NAMALWA (cell line): ENCODE data around the gene STYX.
"Not testable (repeated sequence)": the region's sequence is repeated elsewhere in the genome, so short reads cannot be mapped to it uniquely, and the experiment has no call there.

Source experiments
- DNase-seq: peaks from one replicate; pipeline ENCODE4 v3.0.0-alpha.2; 2015; ENCODE audit warnings: low spot score

Gene STYX

GRCh38 chr14:52727509-52727908, 2.5 kb upstream of the STYX start:
- DNase-seq, result not testable (repeated sequence)

- DNase-seq, result not testable (repeated sequence)
These were observed 931 bp upstream of the STYX start for GRCh38 chr14:52729035-52729434.

- no peak for DNase-seq
These were observed 411 bp upstream of the STYX start for GRCh38 chr14:52729585-52729924.

- no peak for DNase-seq
These were observed 744 bp downstream of the STYX start for GRCh38 chr14:52730709-52731111.

GRCh38 chr14:52733824-52734223, 3.9 kb downstream of the STYX start:
- DNase-seq, result no peak

- no peak for DNase-seq
These were observed 6.0 kb downstream of the STYX start for GRCh38 chr14:52735921-52736489.

GRCh38 chr14:52738409-52738808, 8.4 kb downstream of the STYX start:
- DNase-seq, result no peak

- DNase-seq, result no peak
These were observed 10.8 kb downstream of the STYX start for GRCh38 chr14:52740751-52741150.

GRCh38 chr14:52741865-52742264, 11.9 kb downstream of the STYX start:
- DNase-seq, result peak; percentile 15

- DNase-seq, result no peak
These were observed 18.8 kb downstream of the STYX start for GRCh38 chr14:52748647-52749292.

GRCh38 chr14:52755607-52756316, 25.8 kb downstream of the STYX start:
- no peak for DNase-seq

GRCh38 chr14:52759145-52759544, 29.2 kb downstream of the STYX start:
- DNase-seq, result no peak

- not testable (repeated sequence) for DNase-seq
These were observed 33.0 kb downstream of the STYX start for GRCh38 chr14:52762923-52763322.

GRCh38 chr14:52767058-52767833, 37.3 kb downstream of the STYX start:
- DNase-seq, result no peak

- no peak for DNase-seq
These were observed 39.9 kb downstream of the STYX start for GRCh38 chr14:52769887-52770286.

GRCh38 chr14:52776816-52777215, 46.9 kb downstream of the STYX start:
- DNase-seq, result no peak

GRCh38 chr14:52778702-52779101, 48.7 kb downstream of the STYX start:
- DNase-seq, result no peak

GRCh38 chr14:52780893-52781292, 50.9 kb downstream of the STYX start:
- DNase-seq, result no peak

GRCh38 chr14:52781629-52782028, 51.7 kb downstream of the STYX start:
- no peak for DNase-seq

GRCh38 chr14:52783206-52783605, 53.2 kb downstream of the STYX start:
- no peak for DNase-seq

GRCh38 chr14:52786887-52787286, 56.9 kb downstream of the STYX start:
- no peak for DNase-seq

GRCh38 chr14:52789118-52789517, 59.2 kb downstream of the STYX start:
- DNase-seq, result no peak
